Measurements from ENCODE around the gene ZNF285. TPM values are rescaled to one million over a fixed set of nuclear protein-coding genes. Genes with fewer than 3 reads are reported as not detected.
"Not testable (repeated sequence)": the region's sequence is repeated elsewhere in the genome, so short reads cannot be mapped to it uniquely, and the experiment has no call there.

ZNF285 gene
- total RNA-seq: 1 to 10 TPM; 1.1 to 6.5 (median 2.5) TPM

GRCh38 chr19:44401139-44402115, at the start of gene ZNF285:
Gene ZNF285, minus strand, starts transcription at chr19:44401608. Its CDS starts 4,395 bp downstream, at chr19:44397213.
- no peak for TF ChIP-seq CTCF (IDR thresholded peaks at IDR 0.05)
- DNase-seq (ENCODE audit: low spot score) (peak; percentile 71), ATAC-seq (ENCODE audit: low FRiP score) (peak; percentile 98)

DNA sequence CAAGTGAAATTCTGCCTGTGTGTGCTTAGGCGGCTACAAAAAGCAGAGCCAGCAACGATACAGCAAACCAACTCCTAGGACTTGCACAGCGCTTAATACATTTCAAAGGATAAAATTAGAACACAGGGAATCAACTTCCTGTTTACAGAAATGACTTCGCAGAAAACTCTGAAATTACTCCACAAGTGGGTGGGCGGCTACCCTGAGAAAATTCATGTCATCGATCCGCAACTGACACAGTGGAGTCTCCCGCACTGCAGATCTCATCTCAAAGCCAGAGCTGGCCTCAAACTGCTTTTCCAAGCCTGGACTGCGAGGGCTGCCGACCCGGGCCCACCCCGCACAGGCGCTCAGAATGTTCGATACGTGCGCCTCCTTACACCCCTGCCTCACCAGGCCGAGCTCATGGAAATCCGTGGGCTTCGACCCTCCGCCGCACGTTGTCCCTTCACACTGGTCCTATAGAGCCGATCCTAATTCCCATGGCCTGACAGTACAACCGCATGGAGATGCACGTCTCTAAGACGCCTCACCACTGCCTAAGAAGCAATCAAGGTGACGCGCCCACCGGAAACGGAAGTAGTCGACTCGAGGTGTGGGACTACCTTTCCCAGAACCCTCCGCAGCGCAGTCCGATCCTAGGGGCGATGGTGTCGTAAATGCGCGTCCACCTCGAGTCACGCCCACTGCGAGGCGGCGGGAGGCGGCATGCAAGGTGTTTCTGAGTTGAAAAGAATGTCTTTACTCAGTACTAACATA, 46.7 kb upstream of the ZNF285 start, which contains the start of gene ZNF229:
ZNF229 (minus strand) TSS at position 557 of the 759 bp plus-strand sequence. CDS start 5,625 bp downstream, outside the sequence.
- peak; percentile 83 for ATAC-seq (ENCODE audit: low FRiP score)
- DNase-seq (ENCODE audit: low spot score): peak; percentile 55
- no peak for TF ChIP-seq CTCF (IDR thresholded peaks at IDR 0.05)

- ATAC-seq (ENCODE audit: low FRiP score) (no peak), DNase-seq (ENCODE audit: low spot score) (no peak)
- TF ChIP-seq CTCF (IDR thresholded peaks at IDR 0.05): no peak
These were observed 37.0 kb upstream of the ZNF285 start for GRCh38 chr19:44438441-44438840.

DNA sequence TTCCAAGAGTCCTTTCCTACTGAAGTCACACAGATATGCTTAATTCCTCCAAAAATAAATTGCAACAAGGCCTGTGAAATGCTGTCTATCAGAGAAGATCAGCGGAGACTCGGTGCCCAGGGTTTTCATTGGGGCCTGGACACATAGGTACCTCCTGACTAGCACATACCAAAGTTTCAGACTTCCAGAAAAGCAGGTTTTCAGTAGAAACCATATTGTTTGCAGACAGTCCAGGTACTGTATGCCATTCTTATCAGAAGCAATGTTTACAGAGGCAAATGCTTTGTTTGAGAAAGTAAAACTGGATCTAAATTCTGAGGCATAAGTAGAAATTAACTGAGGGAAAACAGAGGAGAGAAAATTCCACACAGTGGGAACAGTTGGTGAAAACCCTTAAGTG, 34.0 kb upstream of the ZNF285 start:
- TF ChIP-seq CTCF (IDR thresholded peaks at IDR 0.05): no peak
- DNase-seq (ENCODE audit: low spot score): no peak
- ATAC-seq (ENCODE audit: low FRiP score): no peak

- DNase-seq (ENCODE audit: low spot score) (no peak), ATAC-seq (ENCODE audit: low FRiP score) (no peak)
- no peak for TF ChIP-seq CTCF (IDR thresholded peaks at IDR 0.05)
These were observed 29.5 kb upstream of the ZNF285 start for GRCh38 chr19:44430956-44431355.

GRCh38 chr19:44415553-44415952, 14.1 kb upstream of the ZNF285 start:
- not testable (repeated sequence) for ATAC-seq (ENCODE audit: low FRiP score); DNase-seq (ENCODE audit: low spot score)

GRCh38 chr19:44389268-44389667, 12.1 kb downstream of the ZNF285 start:
- DNase-seq (ENCODE audit: low spot score); ATAC-seq (ENCODE audit: low FRiP score): not testable (repeated sequence)
